Endothelial cell (in vitro differentiated cells): Measurements from ENCODE around the gene ATG9A. TPM values are rescaled to one million over a fixed set of nuclear protein-coding genes. Genes with fewer than 3 reads are reported as not detected.

Experiments
- DNase-seq: peaks from one replicate; pipeline ENCODE4 v3.0.0; 2021; ENCODE audit warnings: low spot score
- H3K27ac Mint-ChIP-seq: one replicate; pipeline ENCODE4 v1.8.0; 2021; ENCODE audit warnings: mixed read lengths, inconsistent platforms; ENCODE audit not compliant: unreplicated experiment
- H3K27me3 Mint-ChIP-seq: one replicate; pipeline ENCODE4 v1.8.0; 2021; ENCODE audit warnings: mild to moderate bottlenecking, moderate library complexity, mixed read lengths, inconsistent platforms; ENCODE audit not compliant: unreplicated experiment
- H3K36me3 Mint-ChIP-seq: one replicate; pipeline ENCODE4 v1.8.0; 2021; ENCODE audit warnings: mild to moderate bottlenecking, low read depth, mixed read lengths, inconsistent platforms; ENCODE audit not compliant: unreplicated experiment
- H3K4me1 Mint-ChIP-seq: one replicate; pipeline ENCODE4 v1.8.0; 2021; ENCODE audit warnings: mild to moderate bottlenecking, mixed read lengths, inconsistent platforms; ENCODE audit not compliant: unreplicated experiment
- H3K4me3 Mint-ChIP-seq: one replicate; pipeline ENCODE4 v1.8.0; 2021; ENCODE audit warnings: mild to moderate bottlenecking, mixed read lengths, inconsistent platforms; ENCODE audit not compliant: unreplicated experiment
- H3K9me3 Mint-ChIP-seq: one replicate; pipeline ENCODE4 v1.8.0; 2021; ENCODE audit warnings: mixed read lengths, inconsistent platforms; ENCODE audit not compliant: unreplicated experiment
- CTCF ChIP-seq: fragments of 200-600 bp; sonication (generic); IDR thresholded peaks from one replicate; pipeline ENCODE4 v1.5.0; 2021; ENCODE audit warnings: antibody characterized with exemption; ENCODE audit not compliant: unreplicated experiment
- total RNA-seq: library from RNA; stranded (reverse); fragmentation: NEBNext Ultra II Directional; extraction: Animal tissue kit (Norgen Biotek cat#: 25700); gene quantifications from one replicate; pipeline ENCODE4 v1.2.1, GENCODE V29; 2021; ENCODE audit not compliant: unreplicated experiment

Gene ATG9A
- total RNA-seq, 1 donor from 2014 or later: 48.5 TPM

DNA sequence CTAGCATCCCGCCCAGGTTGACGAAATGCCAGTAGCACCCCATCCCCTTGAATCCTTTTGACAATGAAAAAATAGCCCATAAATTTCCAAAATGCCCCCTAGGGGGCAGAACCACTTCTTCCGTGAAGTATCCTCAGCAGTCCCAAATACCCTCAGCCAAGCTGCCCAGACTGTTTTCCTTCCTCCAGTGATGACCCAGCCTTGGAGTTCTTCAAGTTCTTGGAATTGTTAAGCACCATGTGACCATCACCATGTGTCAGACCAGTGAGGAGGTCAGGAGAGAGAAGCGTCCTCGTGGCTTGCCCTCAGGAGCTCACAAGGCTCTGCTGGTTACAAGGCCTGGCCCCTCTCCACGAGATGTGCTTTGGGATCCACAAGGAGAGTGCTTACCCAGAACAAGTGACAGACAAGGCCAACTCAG lies 58.2 kb downstream of the ATG9A start:
- Mint-ChIP-seq H3K36me3 (peaks cover 30% of the 10 kb centered on the region), H3K4me3 (peak overlapping the region; percentile 31), H3K27ac (peak overlapping the region; percentile 67), H3K9me3 (no peaks in the 10 kb centered on the region), H3K4me1 (peaks cover 30% of the 10 kb centered on the region), H3K27me3 (peaks cover 16% of the 10 kb centered on the region)
- peak; percentile 88 for TF ChIP-seq CTCF
- peak; percentile 63 for DNase-seq

DNA sequence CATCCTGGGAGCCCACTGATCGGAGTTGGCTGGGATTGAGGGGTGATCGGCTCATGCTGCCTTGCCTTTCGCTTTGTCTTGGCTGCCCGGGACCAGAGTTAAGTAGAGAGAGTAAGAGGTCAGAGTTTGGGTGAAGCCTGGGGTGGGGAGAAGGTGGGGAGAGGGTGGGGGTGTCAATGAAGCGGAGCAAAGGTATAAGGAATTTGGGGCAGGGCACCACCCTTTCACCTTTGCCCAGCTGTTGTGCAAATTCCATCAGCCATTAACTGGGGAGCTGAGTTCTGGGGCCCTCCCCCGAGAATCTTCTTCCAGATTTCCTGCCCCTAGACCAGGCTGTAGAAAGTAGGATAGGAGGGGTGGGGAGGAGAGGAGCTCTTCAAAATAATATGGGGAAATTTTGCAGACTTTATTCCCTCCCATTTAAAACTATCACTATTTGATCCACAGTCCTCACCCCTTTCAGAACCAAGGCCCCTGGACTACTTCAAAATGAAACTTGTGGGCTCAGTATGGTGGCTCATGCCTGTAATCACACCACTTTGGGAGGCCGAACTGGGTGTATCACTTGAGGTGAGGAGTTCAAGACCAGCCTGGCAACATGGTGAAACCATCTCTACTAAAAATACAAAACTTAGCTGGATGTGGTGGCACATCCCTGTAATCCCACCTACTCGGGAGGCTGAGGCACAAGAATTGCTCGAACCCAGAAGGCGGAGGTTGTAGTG lies 59.3 kb downstream of the ATG9A start, which contains the start of gene SLC23A3:
TSS of gene SLC23A3 (minus strand) at position 100 of the 725 bp plus-strand sequence. CDS start at position 55, 45 bp downstream.
- Mint-ChIP-seq H3K4me3 (no peak within 1 kb of the TSS), H3K27me3 (peaks cover 15% of the 10 kb centered on the region), H3K4me1 (peaks cover 21% of the 10 kb centered on the region), H3K36me3 (peaks cover 24% of the 10 kb centered on the region), H3K27ac (no peak within 1 kb of the TSS), H3K9me3 (no peaks in the 10 kb centered on the region)
- TF ChIP-seq CTCF: no peak
- DNase-seq: no peak

Other genes starting within 250 kb of the ATG9A start
- 0.56 TPM for gene FEV, start 244.5 kb downstream of the ATG9A start, total RNA-seq
- not detected for gene CRYBA2, start 236.2 kb downstream of the ATG9A start, total RNA-seq
- 0.59 TPM for gene CFAP65, start 188.1 kb downstream of the ATG9A start, total RNA-seq
- not detected for gene IHH, start 168.7 kb downstream of the ATG9A start, total RNA-seq
- gene NHEJ1, start 68.8 kb downstream of the ATG9A start, total RNA-seq: 11.1 TPM
- gene SLC23A3, start 59.6 kb downstream of the ATG9A start, total RNA-seq: 1.7 TPM
- gene CNPPD1, start 52.7 kb downstream of the ATG9A start, total RNA-seq: 47.1 TPM
- 90.6 TPM for gene RETREG2, start 51.4 kb downstream of the ATG9A start, total RNA-seq
- 39.7 TPM for gene ZFAND2B, start 22.9 kb downstream of the ATG9A start, total RNA-seq
- gene ABCB6, start 10.7 kb downstream of the ATG9A start, total RNA-seq: 11.4 TPM
- 43.8 TPM for gene ANKZF1, start 170 bp upstream of the ATG9A start, total RNA-seq
- gene GLB1L, start 15.8 kb upstream of the ATG9A start, total RNA-seq: 7.3 TPM
- 29.5 TPM for gene STK16, start 15.8 kb upstream of the ATG9A start, total RNA-seq
- not detected for gene TUBA4B, start 23.6 kb upstream of the ATG9A start, total RNA-seq
- gene TUBA4A, start 24.3 kb upstream of the ATG9A start, total RNA-seq: 18.7 TPM
- 64.3 TPM for gene DNAJB2, start 49.7 kb upstream of the ATG9A start, total RNA-seq
- gene PTPRN, start 79.8 kb upstream of the ATG9A start, total RNA-seq: 1.1 TPM
- gene RESP18, start 103.1 kb upstream of the ATG9A start, total RNA-seq: not detected
- 49.6 TPM for gene DNPEP, start 158.3 kb upstream of the ATG9A start, total RNA-seq
- 0.10 TPM for gene DES, start 188.7 kb upstream of the ATG9A start, total RNA-seq
- gene SPEG, start 205.2 kb upstream of the ATG9A start, total RNA-seq: 6.1 TPM